CD8-positive, alpha-beta memory T cell (primary cell): ENCODE measurements around the gene LARP4B. TPM values are rescaled to one million over a fixed set of nuclear protein-coding genes. Genes with fewer than 3 reads are reported as not detected.
A peak's percentile ranks its signal among the peaks of the same experiment; 100 is the strongest.

Source experiments
- CTCF ChIA-PET: fragments of 350-600 bp; sonication (Branson Sonifier 250); formaldehyde crosslinking; loops from one replicate; lab custom pipeline; 2021; ENCODE audit warnings: antibody characterized with exemption; lab: Charles Lee
- POLR2A ChIA-PET: fragments of 350-600 bp; sonication (Branson Sonifier 250); formaldehyde crosslinking; loops from one replicate; lab custom pipeline; 2021; ENCODE audit warnings: antibody characterized with exemption; lab: Charles Lee
- DNase-seq, 5 donors: peaks; one replicate each; pipeline versions ENCODE4 v3.0.0 to v3.0.0-alpha.2; 2020 to 2022; ENCODE audit warnings: mixed read lengths in 1 of 5
- H3K27ac ChIP-seq: one replicate; pipeline ENCODE4 v1.7.0; 2013; ENCODE audit warnings: low read depth, mild to moderate bottlenecking, low read length, moderate library complexity
- H3K27me3 ChIP-seq: 2 replicates; pipeline ENCODE4 v1.7.0; 2013; ENCODE audit warnings: low read length, mild to moderate bottlenecking; ENCODE audit not compliant: insufficient read depth, poor library complexity, severe bottlenecking
- H3K36me3 ChIP-seq: 2 replicates; pipeline ENCODE4 v1.7.0; 2013; ENCODE audit warnings: mild to moderate bottlenecking, low read length, moderate library complexity; ENCODE audit not compliant: insufficient read depth
- H3K4me1 ChIP-seq: 2 replicates; pipeline ENCODE4 v1.7.0; 2013; ENCODE audit warnings: mild to moderate bottlenecking, low read length, moderate library complexity; ENCODE audit not compliant: insufficient read depth
- H3K4me3 ChIP-seq: 2 replicates; pipeline ENCODE4 v1.7.0; 2013; ENCODE audit warnings: mild to moderate bottlenecking, low read length
- H3K9me3 ChIP-seq: 2 replicates; pipeline ENCODE4 v1.7.0; 2013; ENCODE audit warnings: mild to moderate bottlenecking, low read length
- H3K27ac Mint-ChIP-seq, 8 donors: one replicate each; pipeline ENCODE4 v1.8.0; 2020 to 2021; ENCODE audit warnings: mixed read lengths in 8 of 8, mild to moderate bottlenecking in 6 of 8, inconsistent platforms in 3 of 8, moderate library complexity in 3 of 8
- H3K27me3 Mint-ChIP-seq, 2 donors: one replicate each; pipeline ENCODE4 v1.8.0; 2020 to 2021; ENCODE audit warnings: mixed read lengths in 2 of 2, mild to moderate bottlenecking in 1 of 2, moderate library complexity in 1 of 2
- H3K36me3 Mint-ChIP-seq, 3 donors: one replicate each; pipeline ENCODE4 v1.8.0; 2020 to 2021; ENCODE audit warnings: mixed read lengths in 3 of 3, inconsistent platforms in 1 of 3, mild to moderate bottlenecking in 1 of 3
- H3K4me1 Mint-ChIP-seq, 3 donors: one replicate each; pipeline ENCODE4 v1.8.0; 2020 to 2021; ENCODE audit warnings: mixed read lengths in 3 of 3, inconsistent platforms in 1 of 3, mild to moderate bottlenecking in 1 of 3
- H3K4me3 Mint-ChIP-seq, 7 donors: one replicate each; pipeline ENCODE4 v1.8.0; 2020 to 2021; ENCODE audit warnings: mixed read lengths in 7 of 7, mild to moderate bottlenecking in 6 of 7, moderate library complexity in 4 of 7, inconsistent platforms in 2 of 7
- H3K9me3 Mint-ChIP-seq, 5 donors: one replicate each; pipeline ENCODE4 v1.8.0; 2020 to 2022; ENCODE audit warnings: mixed read lengths in 5 of 5, mild to moderate bottlenecking in 3 of 5, moderate library complexity in 2 of 5, inconsistent platforms in 1 of 5
- polyA plus RNA-seq: library from polyadenylated mRNA; unstranded; fragments of 300-500 nt; fragmentation: Illumina TruSeq; gene quantifications from one replicate; pipeline ENCODE4 v1.2.3, GENCODE V29; 2021
- total RNA-seq, 2 experiments: library from RNA; stranded (reverse); gene quantifications; one replicate each; pipeline ENCODE4 v1.2.3, GENCODE V29; 2021

LARP4B gene
- total and polyA plus RNA-seq, 3 experiments from 2014 or later, result 30.6 to 128 (median 121) TPM

GRCh38 chr10:929960-930624, 1.4 kb downstream of the LARP4B start:
- H3K9me3 ChIP-seq, result no peaks in the 10 kb centered on the region
- H3K9me3 Mint-ChIP-seq, result no peaks in the 10 kb centered on the region
- H3K4me3 ChIP-seq, result peak overlapping the region; percentile 60
- peak overlapping the region; percentile 87 to 98 (median 94) for H3K27ac Mint-ChIP-seq
- peaks cover 43 to 56% (median 54%) of the 10 kb centered on the region in 3 donors for H3K4me1 Mint-ChIP-seq
- H3K36me3 Mint-ChIP-seq, result peaks cover 0 to 30% (median 4%) of the 10 kb centered on the region in 3 donors
- CTCF ChIA-PET, result interaction anchor here (1.2 to 1.5 kb wide), 2 partner anchors 56 to 58 kb away, joined by 3 read pairs; partner anchors contain the start of gene GTPBP4
- peaks cover 41% of the 10 kb centered on the region for H3K4me1 ChIP-seq
- no peaks in the 10 kb centered on the region for H3K27me3 ChIP-seq
- peak overlapping the region; percentile 45 for H3K27ac ChIP-seq
- no peak for DNase-seq
- peaks cover under 1% of the 10 kb centered on the region for H3K36me3 ChIP-seq
- peak overlapping the region; percentile 91 to 98 (median 95) for H3K4me3 Mint-ChIP-seq
- peaks cover 0 to 2% of the 10 kb centered on the region in 2 donors for H3K27me3 Mint-ChIP-seq
- POLR2A ChIA-PET, result interaction anchor here (1.5 kb wide), 1 partner anchor 57 kb away, joined by 5 read pairs; the partner anchor contains the start of gene GTPBP4

- Mint-ChIP-seq H3K4me3 (peak overlapping the region in 3 of 7 donors; percentile 24 to 44 (median 29)), H3K36me3 (peaks cover 0 to 46% (median 4%) of the 10 kb centered on the region in 3 donors), H3K27me3 (peaks cover 0 to 2% of the 10 kb centered on the region in 2 donors), H3K9me3 (no peaks in the 10 kb centered on the region), H3K27ac (peak overlapping the region in 3 of 8 donors; percentile 52 to 64 (median 60)), H3K4me1 (peaks cover 58 to 74% (median 73%) of the 10 kb centered on the region in 3 donors)
- H3K9me3 ChIP-seq, result no peaks in the 10 kb centered on the region
- H3K36me3 ChIP-seq, result peaks cover 3% of the 10 kb centered on the region
- no peak overlapping the region for H3K27ac ChIP-seq
- POLR2A ChIA-PET, result no interaction called here
- DNase-seq, result no peak
- CTCF ChIA-PET, result no interaction called here
- no peak overlapping the region for H3K4me3 ChIP-seq
- no peaks in the 10 kb centered on the region for H3K27me3 ChIP-seq
- H3K4me1 ChIP-seq, result peaks cover 63% of the 10 kb centered on the region
Measured at GRCh38 chr10:927131-927530, 4.4 kb downstream of the LARP4B start.

GRCh38 chr10:926075-926698, 5.3 kb downstream of the LARP4B start:
- peaks cover 0 to 50% (median 4%) of the 10 kb centered on the region in 3 donors for H3K36me3 Mint-ChIP-seq
- no peaks in the 10 kb centered on the region for H3K27me3 ChIP-seq
- peaks cover 63% of the 10 kb centered on the region for H3K4me1 ChIP-seq
- no peak overlapping the region for H3K27ac ChIP-seq
- no peaks in the 10 kb centered on the region for H3K9me3 Mint-ChIP-seq
- peak overlapping the region in 2 of 7 donors; percentile 34 to 45 for H3K4me3 Mint-ChIP-seq
- no peak overlapping the region for H3K4me3 ChIP-seq
- no peaks in the 10 kb centered on the region for H3K9me3 ChIP-seq
- H3K27me3 Mint-ChIP-seq, result peaks cover 0 to 2% of the 10 kb centered on the region in 2 donors
- DNase-seq, result no peak
- peaks cover 3% of the 10 kb centered on the region for H3K36me3 ChIP-seq
- CTCF ChIA-PET, result no interaction called here
- POLR2A ChIA-PET, result interaction anchor here (0.6 kb wide), 1 partner anchor 75 kb away, joined by 3 read pairs; no protein-coding TSS in a partner anchor
- peaks cover 68 to 83% (median 83%) of the 10 kb centered on the region in 3 donors for H3K4me1 Mint-ChIP-seq
- peak overlapping the region in 3 of 8 donors; percentile 6 to 60 (median 44) for H3K27ac Mint-ChIP-seq

- Mint-ChIP-seq H3K4me3 (peak overlapping the region in 5 of 7 donors; percentile 2 to 59 (median 30)), H3K36me3 (peaks cover 0 to 43% (median 4%) of the 10 kb centered on the region in 3 donors), H3K27ac (peak overlapping the region in 7 of 8 donors; percentile 0 to 75 (median 51)), H3K27me3 (peaks cover 0 to 2% of the 10 kb centered on the region in 2 donors), H3K4me1 (peaks cover 63 to 83% (median 81%) of the 10 kb centered on the region in 3 donors), H3K9me3 (no peaks in the 10 kb centered on the region)
- peaks cover 54% of the 10 kb centered on the region for H3K4me1 ChIP-seq
- ChIA-PET CTCF (no interaction called here), POLR2A (no interaction called here)
- H3K27me3 ChIP-seq, result no peaks in the 10 kb centered on the region
- no peaks in the 10 kb centered on the region for H3K9me3 ChIP-seq
- H3K4me3 ChIP-seq, result no peak overlapping the region
- peaks cover 3% of the 10 kb centered on the region for H3K36me3 ChIP-seq
- DNase-seq, result no peak
- no peak overlapping the region for H3K27ac ChIP-seq
Measured at GRCh38 chr10:924524-924859, 7.0 kb downstream of the LARP4B start.

- Histone ChIP-seq H3K4me3 (no peak overlapping the region), H3K27ac (no peak overlapping the region), H3K4me1 (peaks cover 49% of the 10 kb centered on the region), H3K27me3 (no peaks in the 10 kb centered on the region), H3K9me3 (no peaks in the 10 kb centered on the region), H3K36me3 (peaks cover 3% of the 10 kb centered on the region)
- DNase-seq, result no peak
- H3K4me3 Mint-ChIP-seq, result peak overlapping the region in 5 of 7 donors; percentile 2 to 59 (median 30)
- POLR2A ChIA-PET, result no interaction called here
- H3K36me3 Mint-ChIP-seq, result peaks cover 0 to 47% (median 4%) of the 10 kb centered on the region in 3 donors
- H3K4me1 Mint-ChIP-seq, result peaks cover 64 to 83% (median 81%) of the 10 kb centered on the region in 3 donors
- peaks cover 0 to 2% of the 10 kb centered on the region in 2 donors for H3K27me3 Mint-ChIP-seq
- no peaks in the 10 kb centered on the region for H3K9me3 Mint-ChIP-seq
- CTCF ChIA-PET, result interaction anchor here (0.8 kb wide), 1 partner anchor 483 kb away, joined by 3 read pairs; no protein-coding TSS in a partner anchor
- H3K27ac Mint-ChIP-seq, result peak overlapping the region in 7 of 8 donors; percentile 0 to 75 (median 51)
Measured at GRCh38 chr10:923844-924523, 7.5 kb downstream of the LARP4B start.

- POLR2A ChIA-PET, result interaction anchor here (0.7 kb wide), 1 partner anchor 11 kb away, joined by 5 read pairs; no protein-coding TSS in a partner anchor
- H3K4me3 Mint-ChIP-seq, result peak overlapping the region in 2 of 7 donors; percentile 15 to 48
- no peaks in the 10 kb centered on the region for H3K27me3 Mint-ChIP-seq
- CTCF ChIA-PET, result no interaction called here
- H3K27me3 ChIP-seq, result no peaks in the 10 kb centered on the region
- no peak for DNase-seq
- H3K4me3 ChIP-seq, result no peak overlapping the region
- peaks cover 5% of the 10 kb centered on the region for H3K36me3 ChIP-seq
- peaks cover 0 to 48% (median 2%) of the 10 kb centered on the region in 3 donors for H3K36me3 Mint-ChIP-seq
- peaks cover 54 to 78% (median 67%) of the 10 kb centered on the region in 3 donors for H3K4me1 Mint-ChIP-seq
- no peak overlapping the region for H3K27ac ChIP-seq
- H3K9me3 ChIP-seq, result no peaks in the 10 kb centered on the region
- no peaks in the 10 kb centered on the region for H3K9me3 Mint-ChIP-seq
- H3K27ac Mint-ChIP-seq, result peak overlapping the region in 3 of 8 donors; percentile 54 to 74 (median 68)
- peaks cover 34% of the 10 kb centered on the region for H3K4me1 ChIP-seq
Measured at GRCh38 chr10:921471-922414, 9.8 kb downstream of the LARP4B start.

- H3K27me3 Mint-ChIP-seq, result no peaks in the 10 kb centered on the region
- Histone ChIP-seq H3K9me3 (no peaks in the 10 kb centered on the region), H3K27ac (no peak overlapping the region), H3K27me3 (no peaks in the 10 kb centered on the region), H3K36me3 (peaks cover 5% of the 10 kb centered on the region), H3K4me3 (no peak overlapping the region), H3K4me1 (peaks cover 26% of the 10 kb centered on the region)
- no peaks in the 10 kb centered on the region for H3K9me3 Mint-ChIP-seq
- ChIA-PET POLR2A (no interaction called here), CTCF (no interaction called here)
- no peak for DNase-seq
- peaks cover 50 to 78% (median 55%) of the 10 kb centered on the region in 3 donors for H3K4me1 Mint-ChIP-seq
- peak overlapping the region in 1 of 8 donors; percentile 3 for H3K27ac Mint-ChIP-seq
- no peak overlapping the region for H3K4me3 Mint-ChIP-seq
- H3K36me3 Mint-ChIP-seq, result peaks cover 0 to 43% (median 0%) of the 10 kb centered on the region in 3 donors
Measured at GRCh38 chr10:920450-920849, 11.1 kb downstream of the LARP4B start.
